Measurements from ENCODE around the gene MED20.

DNA sequence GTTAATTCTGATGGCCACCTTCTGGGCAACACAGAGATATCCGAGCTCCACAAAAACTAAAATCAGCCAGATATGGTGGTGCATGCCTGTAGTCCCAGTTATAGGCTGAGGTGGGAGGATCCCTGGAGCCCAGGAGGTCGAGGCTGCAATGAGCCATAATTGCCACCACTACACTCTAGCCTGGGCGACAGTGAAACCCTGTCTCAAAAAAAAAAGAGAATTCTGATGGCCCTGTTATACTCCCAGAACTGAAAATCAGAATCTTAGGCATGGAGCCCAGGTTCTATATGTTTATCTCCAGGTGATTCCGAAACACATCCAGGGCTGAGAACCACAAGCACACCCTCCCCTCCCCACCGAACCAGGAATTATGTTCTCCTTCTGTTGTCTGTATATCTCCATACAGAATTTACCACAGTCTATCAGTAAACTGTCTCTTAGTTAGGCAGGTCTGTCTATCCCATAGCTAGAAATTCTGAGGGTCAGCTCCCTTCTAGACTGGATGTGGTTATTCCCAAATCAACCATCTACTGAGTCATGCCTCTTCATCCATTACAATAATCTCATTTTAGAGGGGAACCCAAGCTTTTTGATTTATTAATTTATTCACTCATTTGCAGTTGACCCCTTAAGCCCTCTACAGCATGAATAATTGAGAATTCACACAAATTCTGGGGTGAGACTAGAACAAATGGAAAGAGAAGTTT lies 45.4 kb upstream of the MED20 start:
- TF ChIP-seq CTCF (conservative IDR thresholded peaks at IDR 0.05) = no peak
- TF ChIP-seq ZFX (IDR thresholded peaks at IDR 0.05) = no peak

Measured in C4-2B (cell line).